T-helper 1 cell treated with Interleukin-12 subunit alpha and Interleukin-12 subunit beta and Interleukin-4 antibody, amounts not matched to agents 30 μg/mL and 1 μg/mL, for 36 hours (primary cell): ENCODE results near the gene TMEM196.

ENCODE experiments used
- H3K27ac Mint-ChIP-seq: one replicate; pipeline ENCODE4 v1.8.0; 2021; ENCODE audit warnings: mild to moderate bottlenecking, mixed read lengths
- H3K27me3 Mint-ChIP-seq: one replicate; pipeline ENCODE4 v1.8.0; 2021; ENCODE audit warnings: low read depth, mixed read lengths
- H3K36me3 Mint-ChIP-seq: one replicate; pipeline ENCODE4 v1.8.0; 2021; ENCODE audit warnings: low read depth, mixed read lengths
- H3K4me1 Mint-ChIP-seq: one replicate; pipeline ENCODE4 v1.8.0; 2021; ENCODE audit warnings: low read depth, mixed read lengths
- H3K4me3 Mint-ChIP-seq: one replicate; pipeline ENCODE4 v1.8.0; 2021; ENCODE audit warnings: mild to moderate bottlenecking, moderate library complexity, mixed read lengths
- H3K9me3 Mint-ChIP-seq: one replicate; pipeline ENCODE4 v1.8.0; 2021; ENCODE audit warnings: mixed read lengths

Gene TMEM196

GRCh38 chr7:19744075-19744474 is 29.3 kb downstream of the TMEM196 start:
- Mint-ChIP-seq H3K4me1 (no peaks in the 10 kb centered on the region), H3K4me3 (no peak overlapping the region), H3K36me3 (no peaks in the 10 kb centered on the region), H3K9me3 (no peaks in the 10 kb centered on the region), H3K27me3 (no peaks in the 10 kb centered on the region), H3K27ac (no peak overlapping the region)

GRCh38 chr7:19728716-19729115 is 44.7 kb downstream of the TMEM196 start:
- H3K27ac Mint-ChIP-seq = no peak overlapping the region
- no peaks in the 10 kb centered on the region for H3K36me3 Mint-ChIP-seq
- H3K4me1 Mint-ChIP-seq = no peaks in the 10 kb centered on the region
- H3K27me3 Mint-ChIP-seq = no peaks in the 10 kb centered on the region
- H3K4me3 Mint-ChIP-seq = no peak overlapping the region
- H3K9me3 Mint-ChIP-seq = no peaks in the 10 kb centered on the region

GRCh38 chr7:19725770-19726169 is 47.6 kb downstream of the TMEM196 start:
- Mint-ChIP-seq H3K36me3 (no peaks in the 10 kb centered on the region), H3K4me3 (no peak overlapping the region), H3K27me3 (no peaks in the 10 kb centered on the region), H3K27ac (no peak overlapping the region), H3K9me3 (no peaks in the 10 kb centered on the region), H3K4me1 (no peaks in the 10 kb centered on the region)

GRCh38 chr7:19715499-19715898 is 57.9 kb downstream of the TMEM196 start:
- Mint-ChIP-seq H3K4me1 (peaks cover 1% of the 10 kb centered on the region), H3K4me3 (no peak overlapping the region), H3K27ac (no peak overlapping the region), H3K36me3 (no peaks in the 10 kb centered on the region), H3K27me3 (peaks cover 6% of the 10 kb centered on the region), H3K9me3 (no peaks in the 10 kb centered on the region)

- no peak overlapping the region for H3K4me3 Mint-ChIP-seq
- H3K36me3 Mint-ChIP-seq = no peaks in the 10 kb centered on the region
- no peaks in the 10 kb centered on the region for H3K9me3 Mint-ChIP-seq
- peaks cover 7% of the 10 kb centered on the region for H3K4me1 Mint-ChIP-seq
- H3K27ac Mint-ChIP-seq = no peak overlapping the region
- peaks cover 6% of the 10 kb centered on the region for H3K27me3 Mint-ChIP-seq
These were observed 59.7 kb downstream of the TMEM196 start for GRCh38 chr7:19713676-19714075.

- Mint-ChIP-seq H3K27me3 (no peaks in the 10 kb centered on the region), H3K4me3 (peak overlapping the region; percentile 98), H3K27ac (peak overlapping the region; percentile 95), H3K4me1 (peaks cover 31% of the 10 kb centered on the region), H3K9me3 (no peaks in the 10 kb centered on the region), H3K36me3 (no peaks in the 10 kb centered on the region)
These were observed 64.2 kb downstream of the TMEM196 start for GRCh38 chr7:19709249-19709578.

GRCh38 chr7:19708397-19709248 is 64.8 kb downstream of the TMEM196 start, which contains the start of gene POLR1F:
Gene POLR1F, minus strand, starts transcription at chr7:19709037. Its CDS starts 21 bp downstream, at chr7:19709016.
- H3K36me3 Mint-ChIP-seq = no peaks in the 10 kb centered on the region

GRCh38 chr7:19707240-19707639 is 66.2 kb downstream of the TMEM196 start:
- H3K36me3 Mint-ChIP-seq = peaks cover 8% of the 10 kb centered on the region
- peaks cover 30% of the 10 kb centered on the region for H3K4me1 Mint-ChIP-seq
- no peaks in the 10 kb centered on the region for H3K9me3 Mint-ChIP-seq
- peak overlapping the region; percentile 98 for H3K4me3 Mint-ChIP-seq
- peak overlapping the region; percentile 95 for H3K27ac Mint-ChIP-seq
- no peaks in the 10 kb centered on the region for H3K27me3 Mint-ChIP-seq

More at GRCh38 chr7:19708397-19709248, 64.8 kb downstream of the TMEM196 start, which contains the start of gene POLR1F:
- Mint-ChIP-seq H3K4me1 (peaks cover 30% of the 10 kb centered on the region), H3K27ac (peak within 1 kb of the TSS; percentile 95), H3K9me3 (no peaks in the 10 kb centered on the region), H3K27me3 (no peaks in the 10 kb centered on the region), H3K4me3 (peak within 1 kb of the TSS; percentile 98)

GRCh38 chr7:19705663-19706062 is 67.8 kb downstream of the TMEM196 start:
- H3K27me3 Mint-ChIP-seq = no peaks in the 10 kb centered on the region
- H3K4me1 Mint-ChIP-seq = peaks cover 30% of the 10 kb centered on the region
- H3K27ac Mint-ChIP-seq = no peak overlapping the region
- H3K9me3 Mint-ChIP-seq = no peaks in the 10 kb centered on the region
- no peak overlapping the region for H3K4me3 Mint-ChIP-seq
- H3K36me3 Mint-ChIP-seq = peaks cover 10% of the 10 kb centered on the region

GRCh38 chr7:19701471-19701870 is 71.9 kb downstream of the TMEM196 start:
- Mint-ChIP-seq H3K9me3 (no peaks in the 10 kb centered on the region), H3K27ac (no peak overlapping the region), H3K36me3 (peaks cover 19% of the 10 kb centered on the region), H3K4me3 (no peak overlapping the region), H3K4me1 (peaks cover 6% of the 10 kb centered on the region), H3K27me3 (no peaks in the 10 kb centered on the region)

- peaks cover 2% of the 10 kb centered on the region for H3K4me1 Mint-ChIP-seq
- no peak overlapping the region for H3K4me3 Mint-ChIP-seq
- H3K36me3 Mint-ChIP-seq = peaks cover 19% of the 10 kb centered on the region
- H3K27ac Mint-ChIP-seq = no peak overlapping the region
- no peaks in the 10 kb centered on the region for H3K27me3 Mint-ChIP-seq
- no peaks in the 10 kb centered on the region for H3K9me3 Mint-ChIP-seq
These were observed 72.5 kb downstream of the TMEM196 start for GRCh38 chr7:19700936-19701335.

GRCh38 chr7:19698331-19698730 is 75.1 kb downstream of the TMEM196 start:
- H3K36me3 Mint-ChIP-seq = peaks cover 18% of the 10 kb centered on the region
- H3K4me1 Mint-ChIP-seq = no peaks in the 10 kb centered on the region
- no peak overlapping the region for H3K4me3 Mint-ChIP-seq
- H3K9me3 Mint-ChIP-seq = no peaks in the 10 kb centered on the region
- H3K27me3 Mint-ChIP-seq = no peaks in the 10 kb centered on the region
- no peak overlapping the region for H3K27ac Mint-ChIP-seq

- Mint-ChIP-seq H3K27ac (no peak overlapping the region), H3K36me3 (peaks cover 11% of the 10 kb centered on the region), H3K4me3 (no peak overlapping the region), H3K9me3 (no peaks in the 10 kb centered on the region), H3K27me3 (no peaks in the 10 kb centered on the region), H3K4me1 (no peaks in the 10 kb centered on the region)
These were observed 76.5 kb downstream of the TMEM196 start for GRCh38 chr7:19696926-19697325.

- H3K4me3 Mint-ChIP-seq = no peak overlapping the region
- peaks cover under 1% of the 10 kb centered on the region for H3K36me3 Mint-ChIP-seq
- no peak overlapping the region for H3K27ac Mint-ChIP-seq
- H3K27me3 Mint-ChIP-seq = no peaks in the 10 kb centered on the region
- no peaks in the 10 kb centered on the region for H3K4me1 Mint-ChIP-seq
- H3K9me3 Mint-ChIP-seq = no peaks in the 10 kb centered on the region
These were observed 81.1 kb downstream of the TMEM196 start for GRCh38 chr7:19692111-19692828.

GRCh38 chr7:19690736-19691135 is 82.7 kb downstream of the TMEM196 start:
- Mint-ChIP-seq H3K4me1 (no peaks in the 10 kb centered on the region), H3K36me3 (no peaks in the 10 kb centered on the region), H3K9me3 (no peaks in the 10 kb centered on the region), H3K27ac (no peak overlapping the region), H3K27me3 (no peaks in the 10 kb centered on the region), H3K4me3 (no peak overlapping the region)
